GM12891 (cell line): Measurements from ENCODE around the gene DOCK10.

Experiments used
- POLR2A ChIP-seq: IDR thresholded peaks from 2 replicates; pipeline ENCODE4 v1.6.1; 2011; ENCODE audit warnings: low read depth, low read length, control low read depth
- POLR2AphosphoS5 ChIP-seq: IDR thresholded peaks from 2 replicates; pipeline ENCODE4 v1.6.1; 2011; ENCODE audit warnings: low read depth, low read length, control low read depth
- POU2F2 ChIP-seq: IDR thresholded peaks from 2 replicates; pipeline ENCODE4 v1.6.1; 2011; ENCODE audit warnings: low read depth, mild to moderate bottlenecking, control low read depth, low read length, moderate library complexity
- TAF1 ChIP-seq: IDR thresholded peaks from 2 replicates; pipeline ENCODE4 v1.6.1; 2011; ENCODE audit warnings: low read depth, low read length, control low read depth

DNA sequence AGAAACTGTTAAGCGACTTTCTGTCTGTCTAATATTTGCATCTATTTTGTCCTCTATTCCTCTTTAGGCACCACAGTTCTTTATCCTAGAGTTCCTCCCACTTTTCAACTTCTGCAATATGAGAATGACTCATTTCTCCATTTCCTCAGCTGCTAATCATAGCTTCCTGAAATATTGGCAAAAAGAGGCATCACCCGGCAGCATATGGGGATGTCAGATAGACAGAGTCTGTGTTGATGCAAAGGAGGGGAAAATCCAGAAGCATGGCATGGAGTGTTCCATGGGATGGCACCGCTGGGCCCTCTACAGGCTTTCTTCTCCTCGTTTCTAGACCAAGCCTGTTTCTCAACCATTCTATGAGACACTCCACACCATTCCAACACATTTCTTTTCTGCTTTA lies 93.4 kb downstream of the DOCK10 start:
- TF ChIP-seq POLR2AphosphoS5 (no peak), POU2F2 (no peak), POLR2A (no peak), TAF1 (no peak)
